HG03521 (cell line): ENCODE measurements around the gene FUT7.

ENCODE experiments used
- ATAC-seq: cut with Tn5 transposase; IDR thresholded peaks from one replicate; pipeline ENCODE4 v1.9.1; 2021; ENCODE audit warnings: mild to moderate bottlenecking, moderate library complexity; ENCODE audit not compliant: unreplicated experiment

FUT7 gene

DNA sequence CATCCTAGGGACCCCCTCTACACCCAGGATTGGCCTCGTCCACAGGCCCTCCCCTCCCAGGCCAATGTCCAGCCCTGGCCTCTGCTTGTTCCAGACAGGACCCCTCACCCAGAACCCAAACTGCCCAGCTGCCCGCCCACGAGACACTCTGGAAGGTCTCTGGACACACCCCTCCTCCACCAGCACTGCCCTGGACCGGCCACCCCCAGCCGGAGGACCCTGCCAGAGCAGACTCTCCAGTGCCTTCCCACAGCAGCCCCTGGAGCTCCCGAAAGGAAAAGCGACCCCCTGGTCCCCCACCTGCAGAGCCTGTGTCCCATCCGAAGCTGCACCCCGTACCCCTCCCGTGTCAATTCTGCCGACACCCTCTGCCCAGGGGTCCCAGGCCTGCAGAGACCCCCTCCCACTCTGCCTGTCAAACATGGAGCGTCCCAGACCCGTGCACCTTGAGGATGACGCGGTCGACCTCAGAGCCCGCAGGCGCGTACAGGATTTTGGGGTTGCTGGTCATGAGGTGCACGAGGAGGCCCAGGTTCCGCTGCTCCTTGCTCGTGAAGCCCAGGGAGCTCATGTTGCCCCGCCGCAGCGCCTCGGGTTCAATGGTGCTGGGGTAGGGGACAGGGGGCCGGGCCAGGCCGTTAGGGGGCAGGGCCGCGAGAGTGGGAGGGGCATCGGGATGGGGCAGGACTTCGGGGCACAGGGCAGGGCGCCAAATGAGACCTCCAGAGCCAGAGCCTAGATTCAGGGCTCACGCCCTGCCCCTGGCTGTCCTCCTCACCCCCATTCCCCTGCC lies 11.8 kb downstream of the FUT7 start:
- ATAC-seq, result no peak

DNA sequence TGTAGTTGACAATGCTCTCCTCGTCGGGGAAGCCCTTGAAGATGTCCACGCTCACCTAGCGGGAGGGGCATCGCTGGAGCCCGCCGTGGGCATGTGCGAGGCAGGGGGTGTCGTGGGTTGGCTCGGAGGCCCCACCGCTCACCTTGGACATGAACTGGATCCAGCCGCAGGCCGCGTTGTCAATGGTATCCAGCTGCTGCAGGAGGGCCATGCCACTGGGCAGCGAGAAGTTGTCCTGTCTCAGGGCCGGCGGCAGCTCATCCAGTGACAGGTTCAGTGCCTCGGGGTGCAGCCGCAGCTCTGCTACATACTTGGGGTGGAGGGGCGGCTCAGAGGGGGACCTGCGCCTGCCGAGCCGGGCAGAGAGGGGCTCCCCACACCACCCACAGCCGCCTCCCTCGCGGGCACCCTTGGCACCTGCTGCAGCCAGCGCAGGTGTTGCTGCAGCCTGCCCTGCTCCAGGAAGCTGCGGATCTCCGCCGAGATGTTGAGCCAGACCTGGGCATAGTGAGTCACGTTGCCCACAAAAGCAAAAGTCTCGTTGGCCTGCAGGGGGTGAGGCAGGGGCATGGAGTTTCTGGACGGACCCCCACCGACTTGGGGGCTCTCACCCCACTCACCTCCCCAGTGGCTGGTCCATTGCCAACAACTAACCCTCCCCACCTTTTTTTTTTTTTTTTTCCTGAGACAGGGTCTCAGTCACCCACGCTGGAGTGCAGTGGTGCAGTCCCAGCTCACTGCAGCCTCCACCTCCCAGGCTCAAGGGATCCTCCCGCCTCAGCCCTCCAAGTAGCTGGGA lies 12.9 kb downstream of the FUT7 start:
- no peak for ATAC-seq

GRCh38 chr9:137017791-137018497 lies 13.9 kb downstream of the FUT7 start:
- no peak for ATAC-seq

DNA sequence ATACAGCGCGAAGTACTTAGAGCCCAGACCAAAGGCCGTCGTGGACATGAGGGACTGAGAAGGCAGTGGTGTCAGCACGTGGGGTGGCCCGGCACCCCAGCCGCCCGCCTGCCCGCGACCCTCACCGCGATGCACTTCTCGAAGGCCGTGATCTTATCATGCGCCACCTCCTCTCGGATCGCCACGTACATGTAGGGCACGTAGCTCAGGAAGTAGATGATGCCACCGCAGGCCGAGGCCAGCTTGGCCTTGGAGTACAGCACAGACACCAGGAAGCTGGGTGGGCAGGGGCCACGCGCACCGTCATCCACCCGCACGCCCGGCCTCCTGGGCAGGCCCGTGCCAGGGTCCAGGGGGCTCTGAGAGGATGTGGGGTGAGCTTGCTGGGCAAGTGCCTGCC lies 14.8 kb downstream of the FUT7 start:
- no peak for ATAC-seq

- ATAC-seq, result no peak
Measured at GRCh38 chr9:137016436-137016835, 15.5 kb downstream of the FUT7 start.

DNA sequence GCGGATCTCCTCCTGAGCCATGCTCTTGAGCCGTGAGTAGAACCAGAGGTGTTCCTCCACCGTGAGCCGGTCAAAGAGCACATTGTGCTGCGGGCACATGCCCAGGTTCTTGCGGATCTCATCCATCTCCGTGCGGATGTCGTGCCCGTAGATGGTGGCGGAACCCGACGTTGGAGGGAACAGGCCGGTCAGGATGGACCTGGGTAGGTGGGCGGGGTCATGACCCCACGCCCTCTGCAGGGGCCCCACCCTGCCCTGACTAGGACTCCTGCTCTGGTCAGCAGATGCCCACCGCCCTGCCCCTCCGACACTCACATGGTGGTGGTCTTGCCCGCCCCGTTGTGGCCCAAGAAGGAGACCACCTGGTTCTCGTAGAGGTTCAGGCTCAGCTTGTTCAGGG lies 15.9 kb downstream of the FUT7 start:
- no peak for ATAC-seq

GRCh38 chr9:137015540-137015930 lies 16.4 kb downstream of the FUT7 start:
- ATAC-seq, result no peak

GRCh38 chr9:137014776-137015539 lies 16.9 kb downstream of the FUT7 start:
- ATAC-seq, result no peak

GRCh38 chr9:137014166-137014565 lies 17.7 kb downstream of the FUT7 start:
- no peak for ATAC-seq

DNA sequence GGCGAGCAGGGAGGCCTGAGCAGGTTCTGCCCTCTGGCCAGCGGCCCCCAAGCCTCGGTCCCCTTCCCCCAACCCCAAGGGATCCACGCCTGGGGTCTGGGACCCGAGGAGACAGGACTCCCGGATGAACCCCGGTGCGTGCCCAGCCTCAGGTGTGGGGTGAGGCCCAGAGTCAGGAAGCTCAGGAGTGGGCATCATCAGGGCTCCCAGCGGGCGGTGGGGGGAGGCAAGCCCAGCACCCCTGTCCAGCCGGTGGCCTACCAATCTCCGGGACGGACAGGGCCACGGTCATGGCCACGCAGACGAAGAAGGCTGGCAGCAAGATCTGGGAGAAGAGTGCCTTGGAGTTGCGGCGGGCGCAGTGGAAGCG lies 18.3 kb downstream of the FUT7 start:
- no peak for ATAC-seq

GRCh38 chr9:137012694-137013570 lies 19.0 kb downstream of the FUT7 start:
- no peak for ATAC-seq

DNA sequence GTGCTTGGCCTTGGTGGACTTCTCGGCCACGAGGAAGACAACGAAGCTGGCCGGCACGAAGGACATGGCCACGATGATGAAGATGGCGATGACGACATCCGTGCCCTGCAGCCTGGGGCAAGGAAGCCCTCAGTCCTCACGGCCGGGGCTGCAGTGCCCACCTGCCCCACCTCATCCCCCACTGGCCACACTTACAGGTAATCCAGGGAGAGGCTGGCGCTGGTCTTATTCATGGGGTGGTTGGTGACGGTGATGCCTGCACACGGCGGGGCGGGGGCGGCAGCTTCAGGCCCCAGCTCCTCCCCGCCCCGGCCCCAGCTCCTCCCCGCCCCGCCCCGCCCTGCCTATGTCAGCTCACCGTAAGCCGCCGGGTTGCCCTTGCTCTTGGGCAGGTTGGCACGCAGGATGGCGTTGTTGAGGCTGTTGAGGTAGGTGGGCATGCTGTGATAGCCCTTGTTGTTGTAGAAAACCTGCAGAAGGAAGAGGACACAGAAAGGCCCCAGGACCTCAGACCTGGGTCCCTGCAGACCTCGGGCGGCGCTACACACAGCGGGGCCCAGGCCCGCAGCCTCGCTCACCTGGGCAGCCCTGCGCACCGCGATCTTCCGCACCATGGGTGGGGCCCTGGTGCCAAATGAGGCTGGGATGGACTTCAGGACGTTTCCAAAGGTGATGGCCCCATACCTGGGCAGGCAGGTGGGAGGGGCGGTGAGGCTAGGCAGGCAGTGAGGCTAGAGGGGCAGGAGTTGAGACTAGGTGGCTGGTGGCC lies 19.8 kb downstream of the FUT7 start:
- no peak for ATAC-seq

GRCh38 chr9:137011156-137011555 lies 20.7 kb downstream of the FUT7 start:
- ATAC-seq, result no peak

GRCh38 chr9:137009938-137010732 lies 21.8 kb downstream of the FUT7 start:
- no peak for ATAC-seq

DNA sequence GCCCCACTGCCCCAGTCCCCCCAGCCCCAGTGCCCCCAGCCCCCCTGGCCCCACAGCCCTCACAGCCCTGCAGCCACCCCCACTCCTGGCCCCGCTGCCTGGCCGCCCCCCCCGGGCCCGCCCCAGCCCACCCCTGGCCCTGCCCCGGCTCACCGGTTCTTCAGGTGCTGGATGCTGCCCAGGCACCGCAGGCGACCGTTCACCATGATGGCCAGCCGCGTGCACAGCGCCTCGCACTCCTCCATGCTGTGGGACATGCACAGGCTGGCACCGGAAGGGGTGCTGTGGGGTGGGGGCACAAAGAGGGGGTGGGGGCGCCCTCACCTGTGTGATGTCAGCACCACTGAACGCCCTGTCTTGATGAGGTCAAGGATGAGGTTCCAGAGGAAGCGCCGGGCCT lies 22.7 kb downstream of the FUT7 start:
- ATAC-seq, result no peak

GRCh38 chr9:137008312-137008711 lies 23.6 kb downstream of the FUT7 start:
- no peak for ATAC-seq

DNA sequence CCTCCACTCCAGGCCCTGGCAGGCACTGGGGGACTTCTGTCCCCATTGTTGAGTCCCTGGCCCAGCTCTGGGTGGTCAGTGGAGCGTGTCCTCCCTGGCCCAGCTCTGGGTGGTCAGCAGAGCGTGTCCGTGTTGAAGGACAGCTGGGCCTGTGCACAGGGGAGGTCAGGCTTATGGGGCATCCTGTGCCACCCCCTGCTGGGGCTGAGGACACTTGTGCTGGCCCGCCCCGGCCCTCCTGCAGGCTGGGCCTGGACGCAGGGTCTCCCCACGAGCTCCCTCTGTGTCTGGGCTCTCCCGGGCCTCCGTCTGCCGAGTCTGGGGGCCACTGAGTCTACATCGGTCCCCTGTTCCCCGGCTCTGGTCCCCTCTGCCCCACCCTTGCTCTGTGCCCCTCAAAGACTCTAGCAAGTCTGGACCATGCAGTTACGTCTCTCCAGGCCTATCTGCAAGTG lies 24.0 kb downstream of the FUT7 start:
- ATAC-seq, result no peak

DNA sequence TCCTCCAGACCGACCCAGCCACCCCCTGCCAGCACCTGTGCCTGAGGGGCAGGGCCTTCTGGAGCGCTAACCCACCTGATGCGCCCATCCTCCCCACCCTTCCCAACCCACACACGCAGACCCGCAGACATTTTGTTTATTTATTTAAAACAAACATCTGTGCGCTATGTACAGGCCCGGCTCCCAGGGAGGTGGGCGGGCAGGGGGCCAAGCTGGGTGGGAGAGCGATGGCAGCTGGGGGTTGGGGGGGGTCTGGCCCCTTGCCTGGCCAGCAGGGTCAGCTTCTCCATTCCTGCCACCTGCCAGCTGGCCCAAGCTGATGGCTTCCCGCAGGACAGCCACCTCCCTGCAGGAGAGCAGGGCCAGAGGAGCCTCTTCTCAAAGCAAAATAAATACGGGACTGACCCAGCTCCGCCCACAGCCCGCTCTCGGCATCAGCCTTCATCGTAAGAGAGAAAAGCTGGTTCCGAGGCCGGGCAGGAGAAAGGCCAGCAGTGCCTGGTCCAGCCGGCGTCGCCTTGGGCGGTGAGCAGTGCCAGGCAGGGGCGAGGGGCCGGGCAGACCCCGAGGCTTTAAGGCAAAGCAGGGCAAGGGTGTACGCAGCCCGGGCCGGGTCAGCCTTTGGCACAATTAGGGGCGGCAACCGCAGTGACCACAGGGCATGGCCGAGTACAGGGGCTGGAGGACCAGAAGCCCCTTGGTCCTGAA lies 24.6 kb downstream of the FUT7 start:
- no peak for ATAC-seq
